Adrenal gland (tissue), 5 donors: ENCODE data around the gene PRDX5.

ENCODE experiments used
- CTCF ChIP-seq, 6 experiments: fragments of 450-650 bp in 4 of 6; fragments of 200-600 bp in 2 of 6; sonication (generic) in 1 of 6; IDR thresholded peaks; 1 replicate in 5 of 6; 2 replicates in 1 of 6; pipeline versions ENCODE4 v1.5.1 to v1.8.0; 2016 to 2021; ENCODE audit warnings: antibody characterized with exemption in 6 of 6, mild to moderate bottlenecking in 2 of 6, moderate library complexity in 1 of 6
- POLR2A ChIP-seq, 2 donors: fragments of 450-650 bp; IDR thresholded peaks; one replicate each; pipeline ENCODE4 v1.6.1; 2017; ENCODE audit warnings: antibody characterized with exemption in 2 of 2, mild to moderate bottlenecking in 2 of 2, moderate library complexity in 1 of 2
- donor health status: DM: no; HTN: no; CAD: no.

- TF ChIP-seq POLR2A (IDR thresholded peaks at IDR 0.05) = peak; percentile 91 to 96
- TF ChIP-seq CTCF (IDR thresholded peaks at IDR 0.05) = peak in 5 of 6 experiments; percentile 41 to 49 (median 45)
Measured at GRCh38 chr11:64317961-64318765, at the start of gene PRDX5.
